A673 (cell line): ENCODE results near the gene CACNA2D3. TPM values are rescaled to one million over a fixed set of nuclear protein-coding genes. Genes with fewer than 3 reads are reported as not detected.

ENCODE experiments used
- BruUV-seq: library from RNA; stranded (reverse); fragments of 400-500 nt; replicated peaks from 2 replicates; lab custom pipeline; 2021; lab: Mats Ljungman, UMichigan
- CTCF ChIA-PET: fragments of 300-600 bp; sonication (Branson Sonifier 250); formaldehyde crosslinking; loops from one replicate; lab custom pipeline; 2022; ENCODE audit warnings: antibody characterized with exemption; lab: Charles Lee
- POLR2A ChIA-PET: fragments of 300-600 bp; sonication (Branson Sonifier 250); formaldehyde crosslinking; loops from one replicate; lab custom pipeline; 2022; ENCODE audit warnings: antibody characterized with exemption; ENCODE audit not compliant: low non-redundant PET; lab: Charles Lee
- DNase-seq: peaks from one replicate; pipeline ENCODE4 v3.0.0-alpha.2; 2015; ENCODE audit warnings: low spot score
- H3K27ac ChIP-seq: fragments of 200-600 bp; sonication (generic); 2 replicates; pipeline ENCODE4 v1.5.1; 2016; ENCODE audit warnings: mixed run types, low read depth, mild to moderate bottlenecking, mixed read lengths, antibody characterized with exemption, low read length; ENCODE audit not compliant: poor library complexity, severe bottlenecking
- H3K27me3 ChIP-seq: fragments of 200-600 bp; sonication (generic); replicated peaks from 2 replicates; pipeline ENCODE4 v1.6.1; 2017; ENCODE audit warnings: mixed run types, low read depth, mild to moderate bottlenecking, mixed read lengths, antibody characterized with exemption, low read length; ENCODE audit not compliant: insufficient read depth, poor library complexity
- H3K36me3 ChIP-seq: fragments of 200-600 bp; sonication (generic); 2 replicates; pipeline ENCODE4 v1.6.1; 2016; ENCODE audit warnings: mixed run types, mild to moderate bottlenecking, mixed read lengths, antibody characterized with exemption, low read length; ENCODE audit not compliant: insufficient read depth, poor library complexity, severe bottlenecking
- H3K4me1 ChIP-seq: fragments of 200-600 bp; sonication (generic); 2 replicates; pipeline ENCODE4 v1.6.1; 2017; ENCODE audit warnings: mixed run types, mild to moderate bottlenecking, mixed read lengths, antibody characterized with exemption, low read length; ENCODE audit not compliant: insufficient read depth, poor library complexity, severe bottlenecking
- H3K4me3 ChIP-seq: fragments of 200-600 bp; sonication (generic); 2 replicates; pipeline ENCODE4 v1.5.1; 2016; ENCODE audit warnings: low read depth, mixed run types, mild to moderate bottlenecking, mixed read lengths, low read length; ENCODE audit not compliant: poor library complexity, severe bottlenecking
- H3K9me3 ChIP-seq: fragments of 200-600 bp; sonication (generic); 2 replicates; pipeline ENCODE4 v1.6.1; 2016; ENCODE audit warnings: mixed run types, low read depth, mild to moderate bottlenecking, mixed read lengths, antibody characterized with exemption, low read length; ENCODE audit not compliant: poor library complexity, severe bottlenecking
- EZH2 ChIP-seq: fragments of 200-600 bp; sonication (generic); IDR thresholded peaks from 2 replicates; pipeline ENCODE4 v1.6.1; 2017; ENCODE audit warnings: borderline replicate concordance, low read depth, mild to moderate bottlenecking, mixed read lengths, antibody characterized with exemption, low read length; ENCODE audit not compliant: poor library complexity, severe bottlenecking
- intact Hi-C: fragments of 100-400 bp; cut with micrococcal nuclease; formaldehyde crosslinking; loops from one replicate; pipeline ENCODE4 v1.10.0; 2022; ENCODE audit not compliant: unreplicated experiment
- total RNA-seq: library from RNA; stranded (reverse); gene quantifications from 2 replicates; pipeline ENCODE4 v1.2.3, GENCODE V29; 2021
- TF ChIP-seq, protein P1 (sequence below): fragments of 300-800, 200-600 bp; sonication (generic); conservative IDR thresholded peaks from 2 replicates; pipeline ENCODE4 v1.5.1; 2017; ENCODE audit warnings: low read depth, mild to moderate bottlenecking, antibody characterized with exemption, low read length, moderate library complexity, mixed read lengths

The CACNA2D3 gene
- total RNA-seq, 1 experiment from 2014 or later = not detected

DNA sequence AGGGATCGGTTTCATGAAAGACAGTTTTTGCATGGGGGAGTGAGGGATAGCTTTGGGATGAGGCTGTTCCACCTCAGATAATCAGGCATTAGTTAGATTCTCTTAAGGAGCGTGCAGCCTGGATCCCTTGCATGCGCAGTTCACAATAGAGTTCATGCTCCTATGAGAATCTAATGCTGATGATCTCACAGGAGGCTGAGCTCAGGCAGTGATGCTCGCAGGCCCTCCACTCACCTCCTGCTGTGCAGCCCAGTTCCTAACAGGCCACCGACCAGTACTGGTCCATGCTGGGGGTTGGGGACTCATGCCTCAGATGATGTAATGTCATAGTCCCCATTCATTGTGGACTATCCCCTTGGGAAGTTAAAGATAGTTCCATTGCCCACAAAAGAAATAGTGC lies 255.8 kb downstream of the CACNA2D3 start:
- Histone ChIP-seq H3K27ac (no peak overlapping the region), H3K27me3 (no peaks in the 10 kb centered on the region), H3K9me3 (no peaks in the 10 kb centered on the region), H3K36me3 (no peaks in the 10 kb centered on the region), H3K4me1 (no peaks in the 10 kb centered on the region), H3K4me3 (no peak overlapping the region)
- no peak for DNase-seq
- TF ChIP-seq EZH2 = no peak
- TF ChIP-seq, protein P1, sequence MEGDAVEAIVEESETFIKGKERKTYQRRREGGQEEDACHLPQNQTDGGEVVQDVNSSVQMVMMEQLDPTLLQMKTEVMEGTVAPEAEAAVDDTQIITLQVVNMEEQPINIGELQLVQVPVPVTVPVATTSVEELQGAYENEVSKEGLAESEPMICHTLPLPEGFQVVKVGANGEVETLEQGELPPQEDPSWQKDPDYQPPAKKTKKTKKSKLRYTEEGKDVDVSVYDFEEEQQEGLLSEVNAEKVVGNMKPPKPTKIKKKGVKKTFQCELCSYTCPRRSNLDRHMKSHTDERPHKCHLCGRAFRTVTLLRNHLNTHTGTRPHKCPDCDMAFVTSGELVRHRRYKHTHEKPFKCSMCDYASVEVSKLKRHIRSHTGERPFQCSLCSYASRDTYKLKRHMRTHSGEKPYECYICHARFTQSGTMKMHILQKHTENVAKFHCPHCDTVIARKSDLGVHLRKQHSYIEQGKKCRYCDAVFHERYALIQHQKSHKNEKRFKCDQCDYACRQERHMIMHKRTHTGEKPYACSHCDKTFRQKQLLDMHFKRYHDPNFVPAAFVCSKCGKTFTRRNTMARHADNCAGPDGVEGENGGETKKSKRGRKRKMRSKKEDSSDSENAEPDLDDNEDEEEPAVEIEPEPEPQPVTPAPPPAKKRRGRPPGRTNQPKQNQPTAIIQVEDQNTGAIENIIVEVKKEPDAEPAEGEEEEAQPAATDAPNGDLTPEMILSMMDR = no peak
- intact Hi-C loops = no loop called here
- ChIA-PET POLR2A (no interaction called here), CTCF (no interaction called here)
- BruUV-seq = no TSS peak

DNA sequence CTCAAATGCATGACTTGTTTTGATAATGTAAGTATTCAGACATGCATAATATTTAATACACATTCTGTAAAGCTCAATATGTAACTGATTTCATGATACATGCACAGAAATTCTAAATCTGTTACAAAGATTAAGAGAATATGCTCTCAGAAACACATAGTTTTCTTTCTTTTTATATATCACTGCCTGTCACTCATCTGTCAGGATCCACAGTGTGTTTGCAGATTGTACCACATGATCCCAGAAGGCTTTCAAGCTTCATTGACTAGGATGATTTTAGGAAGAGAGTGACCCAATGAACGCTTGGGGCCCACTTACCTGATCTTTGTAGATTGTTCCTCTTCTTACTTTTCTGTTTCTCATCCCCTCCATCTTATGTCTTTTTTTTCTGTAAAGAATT lies 261.9 kb downstream of the CACNA2D3 start:
- Histone ChIP-seq H3K27ac (no peak overlapping the region), H3K4me1 (no peaks in the 10 kb centered on the region), H3K9me3 (no peaks in the 10 kb centered on the region), H3K36me3 (no peaks in the 10 kb centered on the region), H3K27me3 (no peaks in the 10 kb centered on the region), H3K4me3 (no peak overlapping the region)
- POLR2A ChIA-PET = no interaction called here
- intact Hi-C loops = no loop called here
- TF ChIP-seq EZH2 = no peak
- TF ChIP-seq, protein P1 = no peak
- no TSS peak for BruUV-seq
- DNase-seq = no peak
- CTCF ChIA-PET = no interaction called here

DNA sequence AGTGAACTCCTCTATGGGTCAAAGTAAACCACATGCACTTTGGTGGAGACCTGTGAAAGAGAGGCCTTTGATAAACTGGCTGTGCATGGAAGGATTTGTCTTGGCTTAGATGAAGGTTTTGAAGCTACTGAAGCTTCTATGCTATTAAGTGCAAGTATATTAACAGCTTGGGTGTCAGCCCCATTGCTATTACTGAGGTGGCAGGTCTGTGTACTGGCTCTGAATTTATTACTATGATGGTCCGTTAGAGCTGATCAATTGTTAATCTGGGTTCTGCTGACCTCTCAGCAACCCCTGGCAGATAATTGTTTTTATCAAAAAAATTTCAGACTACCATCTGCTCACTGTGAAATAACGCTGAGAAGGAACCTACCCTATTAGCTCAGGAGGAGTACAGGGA lies 268.2 kb downstream of the CACNA2D3 start:
- no TSS peak for BruUV-seq
- Histone ChIP-seq H3K9me3 (no peaks in the 10 kb centered on the region), H3K27ac (no peak overlapping the region), H3K36me3 (no peaks in the 10 kb centered on the region), H3K4me3 (no peak overlapping the region), H3K4me1 (no peaks in the 10 kb centered on the region), H3K27me3 (no peaks in the 10 kb centered on the region)
- intact Hi-C loops = no loop called here
- ChIA-PET POLR2A (no interaction called here), CTCF (no interaction called here)
- DNase-seq = no peak
- TF ChIP-seq, protein P1 = no peak
- TF ChIP-seq EZH2 = no peak
